ENCODE results near the gene RGMA.

RGMA gene

DNA sequence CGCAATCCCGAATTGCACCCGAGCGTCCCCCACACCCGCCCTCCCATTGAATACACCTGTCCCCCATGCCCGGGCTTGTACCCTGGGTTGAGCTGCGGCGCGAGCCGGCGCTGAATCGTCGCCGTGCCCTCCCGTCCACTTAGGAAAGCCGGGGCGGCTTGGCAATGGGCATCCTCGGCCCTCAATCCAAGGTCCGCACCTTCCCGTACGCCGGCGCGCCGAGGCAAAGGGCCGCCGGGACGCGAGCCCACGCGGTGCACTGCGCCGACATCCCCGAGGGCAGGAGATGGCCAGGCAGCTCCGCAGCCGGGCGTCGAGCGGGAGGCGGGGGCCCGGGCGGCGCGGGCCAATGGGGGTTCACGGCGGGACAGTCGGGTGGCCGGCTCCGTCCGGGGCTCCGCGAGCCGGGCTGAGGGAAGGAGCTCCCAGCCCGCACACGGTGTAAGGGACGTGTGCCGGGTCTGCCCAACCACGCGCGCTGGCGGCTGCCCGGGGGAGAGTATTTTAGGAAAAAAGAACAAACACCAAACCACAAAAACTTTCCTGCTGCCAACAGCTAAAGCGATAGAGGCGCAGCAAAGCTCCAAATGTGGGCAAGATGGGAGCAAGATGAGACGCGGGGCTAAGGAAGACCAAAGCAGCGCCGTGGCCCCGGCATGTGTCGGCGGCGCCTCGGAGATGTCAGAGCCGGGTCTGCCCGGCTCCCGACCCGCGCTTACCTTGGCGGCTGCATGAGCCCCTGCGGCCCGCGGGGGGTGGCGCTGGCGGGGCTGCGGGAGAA lies 621 bp downstream of the RGMA start:
- peaks cover 54% of the 10 kb centered on the region for H3K27me3 ChIP-seq (ENCODE audit: control insufficient read depth, insufficient read depth, low read length)
- no peak overlapping the region for H3K27ac ChIP-seq (ENCODE audit: low read length)
- no peaks in the 10 kb centered on the region for H3K9me3 ChIP-seq (ENCODE audit: control insufficient read depth, low read depth, low read length)
- H3K9ac ChIP-seq (ENCODE audit: low read length) = peak overlapping the region; percentile 41
- H3K36me3 ChIP-seq (ENCODE audit: control insufficient read depth, low read depth, low read length) = no peaks in the 10 kb centered on the region
- peaks cover 5% of the 10 kb centered on the region for H3K4me1 ChIP-seq (ENCODE audit: control insufficient read depth, low read depth, low read length)
- peak overlapping the region; percentile 68 for H3K4me3 ChIP-seq (ENCODE audit: low read length)

- no peaks in the 10 kb centered on the region for H3K36me3 ChIP-seq (ENCODE audit: control insufficient read depth, low read depth, low read length)
- no peaks in the 10 kb centered on the region for H3K9me3 ChIP-seq (ENCODE audit: control insufficient read depth, low read depth, low read length)
- H3K9ac ChIP-seq (ENCODE audit: low read length) = peak overlapping the region; percentile 41
- H3K27ac ChIP-seq (ENCODE audit: low read length) = no peak overlapping the region
- H3K4me3 ChIP-seq (ENCODE audit: low read length) = peak overlapping the region; percentile 68
- peaks cover 49% of the 10 kb centered on the region for H3K27me3 ChIP-seq (ENCODE audit: control insufficient read depth, insufficient read depth, low read length)
- peaks cover 5% of the 10 kb centered on the region for H3K4me1 ChIP-seq (ENCODE audit: control insufficient read depth, low read depth, low read length)
Measured at GRCh38 chr15:93087825-93088199, 1.2 kb downstream of the RGMA start.

GRCh38 chr15:93086791-93087190 lies 2.2 kb downstream of the RGMA start:
- Histone ChIP-seq H3K4me1 (ENCODE audit: control insufficient read depth, low read depth, low read length) (peaks cover 5% of the 10 kb centered on the region), H3K9ac (ENCODE audit: low read length) (no peak overlapping the region), H3K4me3 (ENCODE audit: low read length) (peak overlapping the region; percentile 68)

DNA sequence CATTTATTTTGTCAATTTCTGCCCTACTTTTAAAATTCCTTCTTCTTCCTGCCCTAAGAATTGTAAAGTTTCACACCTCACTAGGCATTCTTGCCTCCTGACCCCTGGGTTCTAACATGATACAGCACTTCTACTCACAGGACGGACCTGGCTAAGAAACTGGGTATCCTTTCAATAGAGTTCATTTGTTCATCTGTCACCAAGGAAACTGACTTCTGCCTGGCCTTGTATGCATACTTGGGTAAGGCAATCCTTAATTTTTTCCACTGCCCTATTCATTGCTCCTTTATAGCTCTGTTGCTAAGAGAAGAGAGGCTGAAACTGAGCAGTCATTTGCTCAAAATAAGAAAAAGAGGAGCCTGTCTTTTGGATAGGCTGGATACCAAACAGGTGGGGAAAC lies 3.3 kb downstream of the RGMA start:
- peaks cover 5% of the 10 kb centered on the region for H3K4me1 ChIP-seq (ENCODE audit: control insufficient read depth, low read depth, low read length)
- H3K9ac ChIP-seq (ENCODE audit: low read length) = no peak overlapping the region
- H3K9me3 ChIP-seq (ENCODE audit: control insufficient read depth, low read depth, low read length) = no peaks in the 10 kb centered on the region
- peaks cover 28% of the 10 kb centered on the region for H3K27me3 ChIP-seq (ENCODE audit: control insufficient read depth, insufficient read depth, low read length)
- no peaks in the 10 kb centered on the region for H3K36me3 ChIP-seq (ENCODE audit: control insufficient read depth, low read depth, low read length)
- H3K4me3 ChIP-seq (ENCODE audit: low read length) = no peak overlapping the region
- no peak overlapping the region for H3K27ac ChIP-seq (ENCODE audit: low read length)

More at GRCh38 chr15:93086791-93087190, 2.2 kb downstream of the RGMA start:
- Histone ChIP-seq H3K9me3 (ENCODE audit: control insufficient read depth, low read depth, low read length) (no peaks in the 10 kb centered on the region), H3K36me3 (ENCODE audit: control insufficient read depth, low read depth, low read length) (no peaks in the 10 kb centered on the region), H3K27ac (ENCODE audit: low read length) (no peak overlapping the region), H3K27me3 (ENCODE audit: control insufficient read depth, insufficient read depth, low read length) (peaks cover 39% of the 10 kb centered on the region)

DNA sequence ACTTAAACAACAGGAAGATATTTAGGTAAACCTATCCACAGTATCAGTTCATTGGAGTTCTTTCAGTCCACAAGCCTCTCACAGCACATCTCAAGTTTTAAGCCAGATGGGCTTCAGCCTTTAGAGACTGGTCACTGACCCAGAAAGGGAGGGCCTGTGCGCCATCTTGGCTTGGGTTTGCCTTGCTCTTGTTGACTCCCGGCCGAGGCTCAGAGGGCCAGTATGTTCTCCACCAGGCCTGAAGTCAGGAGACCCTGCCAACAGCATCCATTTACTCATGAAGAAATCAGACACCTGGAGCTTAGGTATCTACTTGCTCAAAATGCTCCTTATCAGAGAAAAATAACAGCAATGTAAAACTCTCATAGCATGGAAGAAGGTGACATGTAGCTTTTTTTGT lies 6.2 kb downstream of the RGMA start:
- no peak overlapping the region for H3K27ac ChIP-seq (ENCODE audit: low read length)
- H3K4me3 ChIP-seq (ENCODE audit: low read length) = no peak overlapping the region
- no peak overlapping the region for H3K9ac ChIP-seq (ENCODE audit: low read length)
- H3K9me3 ChIP-seq (ENCODE audit: control insufficient read depth, low read depth, low read length) = no peaks in the 10 kb centered on the region
- peaks cover 5% of the 10 kb centered on the region for H3K4me1 ChIP-seq (ENCODE audit: control insufficient read depth, low read depth, low read length)
- H3K36me3 ChIP-seq (ENCODE audit: control insufficient read depth, low read depth, low read length) = no peaks in the 10 kb centered on the region
- H3K27me3 ChIP-seq (ENCODE audit: control insufficient read depth, insufficient read depth, low read length) = peaks cover 14% of the 10 kb centered on the region

DNA sequence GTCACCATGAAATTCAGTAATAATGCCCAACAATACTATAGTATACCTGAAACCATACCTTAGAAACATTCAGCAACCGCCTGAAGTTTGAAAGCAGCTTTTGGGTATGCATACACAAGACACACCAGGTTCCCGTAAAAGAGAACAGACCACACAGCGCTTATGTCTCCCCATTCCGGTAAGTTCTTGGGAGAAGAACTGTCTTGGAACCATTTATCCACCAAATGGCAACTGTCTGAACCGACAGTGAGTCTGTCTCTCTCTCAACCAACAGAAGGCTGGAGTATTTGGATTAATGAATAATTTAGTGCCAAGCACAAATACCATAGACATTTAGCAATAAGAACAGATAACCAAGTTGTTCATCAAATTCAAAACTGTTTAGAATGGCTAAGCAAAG lies 7.6 kb downstream of the RGMA start:
- H3K27me3 ChIP-seq (ENCODE audit: control insufficient read depth, insufficient read depth, low read length) = peaks cover under 1% of the 10 kb centered on the region
- H3K9me3 ChIP-seq (ENCODE audit: control insufficient read depth, low read depth, low read length) = no peaks in the 10 kb centered on the region
- H3K36me3 ChIP-seq (ENCODE audit: control insufficient read depth, low read depth, low read length) = no peaks in the 10 kb centered on the region
- no peak overlapping the region for H3K4me3 ChIP-seq (ENCODE audit: low read length)
- H3K4me1 ChIP-seq (ENCODE audit: control insufficient read depth, low read depth, low read length) = no peaks in the 10 kb centered on the region
- H3K9ac ChIP-seq (ENCODE audit: low read length) = no peak overlapping the region
- H3K27ac ChIP-seq (ENCODE audit: low read length) = no peak overlapping the region

DNA sequence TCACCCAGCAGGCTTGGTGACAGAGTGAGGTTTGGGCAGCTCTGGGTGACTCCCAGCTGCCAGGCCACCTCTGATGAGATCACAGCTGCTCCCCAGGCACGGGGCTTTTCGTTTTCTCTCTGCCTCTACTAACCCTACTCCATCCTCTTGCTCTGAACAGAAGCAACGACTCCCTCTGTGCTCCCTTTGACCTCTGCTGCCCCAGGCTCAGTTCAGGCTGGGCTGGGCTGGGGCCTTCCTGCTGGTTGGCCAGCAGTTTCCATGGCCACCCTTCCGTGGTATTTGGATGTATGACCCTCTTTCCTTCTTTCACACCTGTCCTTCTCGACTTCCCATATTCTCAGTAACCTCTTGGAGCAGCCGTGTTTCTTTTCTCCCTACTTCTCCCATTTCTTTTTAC lies 8.6 kb downstream of the RGMA start:
- H3K27me3 ChIP-seq (ENCODE audit: control insufficient read depth, insufficient read depth, low read length) = peaks cover 3% of the 10 kb centered on the region
- H3K4me1 ChIP-seq (ENCODE audit: control insufficient read depth, low read depth, low read length) = no peaks in the 10 kb centered on the region
- no peaks in the 10 kb centered on the region for H3K36me3 ChIP-seq (ENCODE audit: control insufficient read depth, low read depth, low read length)

GRCh38 chr15:93076875-93077274 lies 12.1 kb downstream of the RGMA start:
- no peaks in the 10 kb centered on the region for H3K36me3 ChIP-seq (ENCODE audit: control insufficient read depth, low read depth, low read length)
- H3K27me3 ChIP-seq (ENCODE audit: control insufficient read depth, insufficient read depth, low read length) = peaks cover 21% of the 10 kb centered on the region
- no peaks in the 10 kb centered on the region for H3K9me3 ChIP-seq (ENCODE audit: control insufficient read depth, low read depth, low read length)
- H3K27ac ChIP-seq (ENCODE audit: low read length) = no peak overlapping the region
- no peak overlapping the region for H3K4me3 ChIP-seq (ENCODE audit: low read length)
- H3K9ac ChIP-seq (ENCODE audit: low read length) = no peak overlapping the region
- peaks cover 4% of the 10 kb centered on the region for H3K4me1 ChIP-seq (ENCODE audit: control insufficient read depth, low read depth, low read length)

More for the DNA sequence above, 8.6 kb downstream of the RGMA start:
- H3K4me3 ChIP-seq (ENCODE audit: low read length) = no peak overlapping the region
- no peak overlapping the region for H3K9ac ChIP-seq (ENCODE audit: low read length)
- no peak overlapping the region for H3K27ac ChIP-seq (ENCODE audit: low read length)
- H3K9me3 ChIP-seq (ENCODE audit: control insufficient read depth, low read depth, low read length) = no peaks in the 10 kb centered on the region

- H3K4me1 ChIP-seq (ENCODE audit: control insufficient read depth, low read depth, low read length) = peaks cover 5% of the 10 kb centered on the region
- no peak overlapping the region for H3K27ac ChIP-seq (ENCODE audit: low read length)
- H3K9ac ChIP-seq (ENCODE audit: low read length) = no peak overlapping the region
- H3K36me3 ChIP-seq (ENCODE audit: control insufficient read depth, low read depth, low read length) = no peaks in the 10 kb centered on the region
- H3K27me3 ChIP-seq (ENCODE audit: control insufficient read depth, insufficient read depth, low read length) = peaks cover 21% of the 10 kb centered on the region
- H3K4me3 ChIP-seq (ENCODE audit: low read length) = no peak overlapping the region
- H3K9me3 ChIP-seq (ENCODE audit: control insufficient read depth, low read depth, low read length) = no peaks in the 10 kb centered on the region
Measured at GRCh38 chr15:93076217-93076616, 12.8 kb downstream of the RGMA start.

GRCh38 chr15:93074599-93074998 lies 14.4 kb downstream of the RGMA start:
- H3K27me3 ChIP-seq (ENCODE audit: control insufficient read depth, insufficient read depth, low read length) = peaks cover 21% of the 10 kb centered on the region
- H3K36me3 ChIP-seq (ENCODE audit: control insufficient read depth, low read depth, low read length) = no peaks in the 10 kb centered on the region
- H3K27ac ChIP-seq (ENCODE audit: low read length) = no peak overlapping the region
- H3K9me3 ChIP-seq (ENCODE audit: control insufficient read depth, low read depth, low read length) = no peaks in the 10 kb centered on the region
- H3K4me3 ChIP-seq (ENCODE audit: low read length) = no peak overlapping the region
- no peak overlapping the region for H3K9ac ChIP-seq (ENCODE audit: low read length)
- H3K4me1 ChIP-seq (ENCODE audit: control insufficient read depth, low read depth, low read length) = peaks cover 21% of the 10 kb centered on the region

GRCh38 chr15:93073465-93073952 lies 15.5 kb downstream of the RGMA start:
- Histone ChIP-seq H3K36me3 (ENCODE audit: control insufficient read depth, low read depth, low read length) (no peaks in the 10 kb centered on the region), H3K27ac (ENCODE audit: low read length) (no peak overlapping the region), H3K27me3 (ENCODE audit: control insufficient read depth, insufficient read depth, low read length) (peaks cover 21% of the 10 kb centered on the region), H3K4me1 (ENCODE audit: control insufficient read depth, low read depth, low read length) (peaks cover 29% of the 10 kb centered on the region), H3K9ac (ENCODE audit: low read length) (peak overlapping the region; percentile 25), H3K9me3 (ENCODE audit: control insufficient read depth, low read depth, low read length) (no peaks in the 10 kb centered on the region), H3K4me3 (ENCODE audit: low read length) (peak overlapping the region; percentile 96)
